ENCODE data around the gene CGN. TPM values are rescaled to one million over a fixed set of nuclear protein-coding genes. Genes with fewer than 3 reads are reported as not detected.
"Not testable (repeated sequence)": the region's sequence is repeated elsewhere in the genome, so short reads cannot be mapped to it uniquely, and the experiment has no call there.

Gene CGN
- total RNA-seq, 1 donor from 2014 or later, result 6.0 TPM

DNA sequence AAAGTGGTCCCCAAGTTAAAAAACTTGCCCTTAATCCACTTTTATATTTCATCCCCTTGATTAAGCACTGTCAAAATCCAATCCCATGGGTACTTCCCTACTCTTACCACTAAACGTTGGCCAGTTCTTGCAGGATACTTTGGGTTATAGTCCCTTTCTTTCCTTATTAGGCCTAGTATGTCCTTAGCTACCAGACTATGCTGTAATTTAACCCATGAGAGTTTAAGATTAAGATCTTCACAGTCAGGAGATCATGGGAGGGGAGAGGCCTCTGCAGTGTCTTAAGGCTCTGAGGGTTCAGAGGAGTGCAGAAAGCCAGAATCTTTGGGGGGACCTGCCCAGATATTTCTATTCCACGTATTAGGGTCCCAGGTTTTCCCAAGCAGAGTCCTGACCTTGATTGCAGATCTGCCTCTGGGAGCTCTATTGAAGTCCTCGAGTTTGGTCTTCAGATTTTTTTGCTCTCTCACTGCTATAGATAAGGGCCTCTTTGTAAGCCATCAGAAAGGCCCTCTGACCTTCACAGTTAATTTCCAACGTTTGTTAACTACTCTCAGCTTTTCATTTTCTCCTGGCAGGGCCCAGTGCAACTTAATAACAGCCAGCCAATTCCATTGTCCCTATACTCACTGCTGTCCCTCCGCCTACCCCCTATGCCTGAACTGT, 9.0 kb upstream of the CGN start:
- no peak for DNase-seq

- DNase-seq, result no peak
Measured at GRCh38 chr1:151502859-151503780, 8.1 kb upstream of the CGN start.

- no peak for DNase-seq
Measured at GRCh38 chr1:151504252-151504651, 6.9 kb upstream of the CGN start.

- no peak for DNase-seq
Measured at GRCh38 chr1:151504759-151505158, 6.4 kb upstream of the CGN start.

DNA sequence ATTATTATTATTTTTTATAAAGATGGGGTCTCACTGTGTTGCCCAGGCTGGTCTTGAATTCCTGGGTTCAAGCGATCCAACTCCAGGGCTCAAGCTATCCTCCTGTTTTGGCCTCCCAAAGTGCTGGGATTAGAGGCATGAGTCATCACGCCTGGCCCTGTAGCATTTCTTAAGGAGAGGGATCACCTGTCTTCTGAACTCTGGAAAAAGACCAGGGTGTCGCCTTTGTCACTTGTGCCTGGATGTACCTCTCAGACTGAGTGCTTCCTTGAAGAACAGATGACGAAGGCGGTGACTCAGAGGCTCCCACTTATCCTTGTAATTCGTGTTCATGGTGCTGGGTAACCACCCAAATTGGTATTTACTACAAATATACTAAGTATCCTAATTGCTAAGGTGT, 2.4 kb upstream of the CGN start:
- no peak for DNase-seq

GRCh38 chr1:151509350-151510019, 1.7 kb upstream of the CGN start:
- no peak for DNase-seq

- no peak for DNase-seq
Measured at GRCh38 chr1:151510020-151510405, 1.2 kb upstream of the CGN start.

GRCh38 chr1:151510614-151510956, 602 bp upstream of the CGN start:
- no peak for DNase-seq

DNA sequence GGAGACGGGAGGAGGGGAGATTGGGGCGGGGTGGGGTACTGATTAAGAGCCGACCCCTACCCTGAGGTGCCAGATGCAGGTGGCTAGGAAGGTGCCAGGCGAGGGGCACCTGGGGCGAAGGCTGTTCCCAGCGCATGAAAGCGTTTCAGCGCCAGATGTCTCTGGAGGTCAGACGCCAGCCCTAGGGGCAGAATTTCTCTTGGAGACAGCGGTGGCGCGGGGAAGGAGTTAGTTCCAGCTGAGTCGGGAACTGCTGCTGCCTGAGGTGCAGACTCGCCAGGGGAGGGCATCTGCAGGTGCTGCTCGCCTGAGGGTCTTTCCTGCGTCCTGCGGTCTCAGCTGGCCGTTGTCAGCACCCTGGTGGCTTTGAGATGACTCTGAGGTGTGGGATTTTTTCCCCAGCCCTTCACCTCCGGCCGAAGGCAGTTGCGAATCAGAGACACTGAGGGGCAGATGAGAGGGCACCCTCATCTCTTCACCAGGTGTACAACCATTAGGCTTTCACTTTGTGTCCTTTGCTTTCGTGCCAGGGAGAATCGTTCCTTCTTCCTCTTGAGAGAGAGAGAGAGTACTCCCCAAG, 539 bp downstream of the CGN start:
- no peak for DNase-seq

DNA sequence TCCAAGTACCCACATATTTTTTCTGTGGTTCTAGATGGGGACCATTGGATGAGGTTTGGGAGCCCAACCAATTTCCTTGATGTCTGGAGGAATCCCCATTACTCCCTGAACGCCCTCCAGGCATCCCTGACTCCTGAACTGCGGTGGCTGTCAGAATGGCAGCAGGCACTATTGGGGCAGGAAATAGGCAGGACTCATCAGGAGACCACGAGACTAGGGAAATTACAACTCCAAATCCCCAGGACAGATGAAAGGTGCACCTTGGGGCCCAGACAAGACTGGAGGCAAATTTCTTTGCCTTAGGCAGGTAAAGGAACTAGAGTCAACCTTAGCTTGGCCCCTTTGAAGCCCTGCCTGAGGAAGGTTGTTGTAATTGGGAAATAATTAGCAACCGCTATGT, 1.1 kb downstream of the CGN start:
- no peak for DNase-seq

- DNase-seq, result no peak
Measured at GRCh38 chr1:151512801-151513625, 1.8 kb downstream of the CGN start.

DNA sequence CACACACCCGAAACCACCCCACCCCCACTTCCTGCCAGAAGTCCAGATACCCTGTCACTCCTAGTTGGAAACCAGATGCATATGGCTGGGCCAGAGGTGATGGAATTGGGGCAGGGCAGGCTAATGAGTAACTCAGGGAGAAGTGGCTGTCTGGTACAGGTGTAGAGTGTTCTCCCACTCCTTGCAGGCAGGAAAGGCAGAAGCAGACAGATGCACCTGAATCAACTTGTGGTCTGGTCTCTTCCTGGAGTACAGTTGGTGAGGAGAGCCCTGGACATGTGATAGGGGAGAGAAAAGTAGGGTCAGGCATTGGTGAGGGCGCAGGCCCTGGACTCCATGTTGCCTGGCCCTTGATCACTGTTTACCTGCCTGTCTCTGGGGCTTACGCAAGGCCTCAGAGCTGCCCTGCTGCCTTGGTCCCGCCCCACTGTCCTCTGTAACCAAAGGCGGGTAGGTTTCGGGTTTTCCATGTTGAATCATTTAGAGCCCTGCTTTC, 2.5 kb downstream of the CGN start:
- no peak for DNase-seq

GRCh38 chr1:151514366-151514765, 3.2 kb downstream of the CGN start:
- DNase-seq, result no peak

- no peak for DNase-seq
Measured at GRCh38 chr1:151515265-151515664, 4.1 kb downstream of the CGN start.

GRCh38 chr1:151516031-151516511, 4.9 kb downstream of the CGN start:
- DNase-seq, result no peak

GRCh38 chr1:151518431-151518830, 7.2 kb downstream of the CGN start:
- DNase-seq, result no peak

GRCh38 chr1:151518936-151519335, 7.7 kb downstream of the CGN start:
- no peak for DNase-seq

GRCh38 chr1:151519667-151520066, 8.5 kb downstream of the CGN start:
- no peak for DNase-seq

DNA sequence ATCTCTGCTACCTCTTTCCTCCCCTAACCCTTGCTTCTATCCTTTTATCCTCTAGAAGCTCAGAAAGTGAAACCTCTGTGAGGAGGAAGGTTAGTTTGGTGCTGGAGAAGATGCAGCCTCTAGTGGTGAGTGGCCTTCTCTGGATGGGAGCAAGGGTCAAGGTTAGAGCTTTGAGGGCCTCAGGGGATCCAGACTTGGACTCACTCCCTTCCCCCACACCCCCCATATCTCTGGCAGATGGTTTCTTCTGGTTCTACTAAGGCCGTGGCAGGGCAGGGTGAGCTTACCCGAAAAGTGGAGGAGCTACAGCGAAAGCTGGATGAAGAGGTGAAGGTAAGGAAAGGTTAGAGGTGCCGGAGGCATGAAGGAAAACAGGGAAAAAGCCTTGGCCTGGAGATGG, 9.2 kb downstream of the CGN start:
- DNase-seq, result no peak

DNA sequence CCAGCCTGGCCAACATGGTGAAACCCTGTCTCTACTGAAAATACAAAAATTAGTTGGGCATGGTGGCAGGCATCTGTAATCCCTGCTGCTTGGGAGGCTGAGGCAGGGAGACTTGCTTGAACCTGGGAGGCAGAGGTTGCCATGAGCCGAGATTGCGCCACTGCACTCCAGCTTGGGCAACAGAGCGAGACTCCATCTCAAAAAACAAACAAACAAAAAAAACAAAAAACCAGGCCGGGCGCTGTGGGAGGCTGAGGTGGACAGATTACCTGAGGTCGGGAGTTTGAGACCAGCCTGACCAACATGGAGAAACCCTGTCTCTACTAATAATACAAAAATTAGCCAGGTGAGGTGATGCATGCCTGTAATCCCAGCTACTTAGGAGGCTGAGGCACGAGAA, 11.2 kb downstream of the CGN start:
- DNase-seq, result not testable (repeated sequence)

- DNase-seq, result no peak
Measured at GRCh38 chr1:151523326-151523725, 12.1 kb downstream of the CGN start.

- no peak for DNase-seq
Measured at GRCh38 chr1:151524736-151525135, 13.5 kb downstream of the CGN start.
